ENCODE measurements around the gene KCNE3. TPM values are rescaled to one million over a fixed set of nuclear protein-coding genes. Genes with fewer than 3 reads are reported as not detected.

KCNE3 gene
- total and polyA plus RNA-seq, 9 donors, result 3.1 to 19.9 (median 16.0) TPM

DNA sequence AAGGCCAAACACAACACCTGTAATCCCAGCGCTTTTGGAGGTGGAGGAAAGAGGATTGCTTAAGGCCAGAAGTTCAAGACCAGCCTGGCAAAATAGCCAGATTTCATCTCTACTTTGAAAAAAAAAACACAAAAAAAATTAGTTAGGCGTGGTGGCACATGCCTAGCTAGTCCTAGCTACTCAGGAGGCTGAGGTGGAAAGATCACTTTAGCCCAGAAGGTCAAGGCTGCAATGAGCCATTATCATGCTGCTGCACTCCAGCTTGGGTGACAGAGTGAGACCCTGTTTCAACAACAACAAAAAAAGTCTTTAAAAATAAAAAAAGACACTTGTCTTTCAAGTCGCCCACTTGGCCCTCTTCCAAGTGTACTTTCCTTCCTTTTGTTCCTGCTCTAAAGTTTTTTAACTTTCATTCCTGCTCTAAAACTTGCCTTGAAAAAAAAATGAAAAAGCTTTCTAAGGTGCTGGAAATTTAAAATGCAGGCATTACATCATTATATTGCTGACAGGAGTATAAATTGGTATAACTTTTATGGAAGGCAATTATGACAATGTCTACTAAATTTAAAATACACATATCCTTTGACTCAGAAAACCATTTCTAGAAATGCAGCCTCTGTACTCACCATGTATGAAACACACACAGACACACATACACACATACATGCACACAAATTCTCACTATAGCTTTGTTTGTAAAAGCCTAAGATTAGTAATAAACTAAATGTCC lies 13.5 kb upstream of the KCNE3 start:
- WGBS, 3 donors, result 51 to 63% (median 51%) methylated on average over 3 of the region's 3 CpGs
- Histone ChIP-seq H3K27ac (no peak overlapping the region), H3K9me3 (no peaks in the 10 kb centered on the region), H3K4me3 (no peak overlapping the region), H3K27me3 (no peaks in the 10 kb centered on the region), H3K36me3 (no peaks in the 10 kb centered on the region), H3K4me1 (ENCODE audit: insufficient read depth) (peaks cover 4% of the 10 kb centered on the region)
- TF ChIP-seq POLR2A (IDR thresholded peaks at IDR 0.05), result no peak
- TF ChIP-seq, protein P1, sequence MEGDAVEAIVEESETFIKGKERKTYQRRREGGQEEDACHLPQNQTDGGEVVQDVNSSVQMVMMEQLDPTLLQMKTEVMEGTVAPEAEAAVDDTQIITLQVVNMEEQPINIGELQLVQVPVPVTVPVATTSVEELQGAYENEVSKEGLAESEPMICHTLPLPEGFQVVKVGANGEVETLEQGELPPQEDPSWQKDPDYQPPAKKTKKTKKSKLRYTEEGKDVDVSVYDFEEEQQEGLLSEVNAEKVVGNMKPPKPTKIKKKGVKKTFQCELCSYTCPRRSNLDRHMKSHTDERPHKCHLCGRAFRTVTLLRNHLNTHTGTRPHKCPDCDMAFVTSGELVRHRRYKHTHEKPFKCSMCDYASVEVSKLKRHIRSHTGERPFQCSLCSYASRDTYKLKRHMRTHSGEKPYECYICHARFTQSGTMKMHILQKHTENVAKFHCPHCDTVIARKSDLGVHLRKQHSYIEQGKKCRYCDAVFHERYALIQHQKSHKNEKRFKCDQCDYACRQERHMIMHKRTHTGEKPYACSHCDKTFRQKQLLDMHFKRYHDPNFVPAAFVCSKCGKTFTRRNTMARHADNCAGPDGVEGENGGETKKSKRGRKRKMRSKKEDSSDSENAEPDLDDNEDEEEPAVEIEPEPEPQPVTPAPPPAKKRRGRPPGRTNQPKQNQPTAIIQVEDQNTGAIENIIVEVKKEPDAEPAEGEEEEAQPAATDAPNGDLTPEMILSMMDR (IDR thresholded peaks at IDR 0.05), result no peak
- no peak for DNase-seq
- intact Hi-C loops (cut with DNase I), result no loop called here

DNA sequence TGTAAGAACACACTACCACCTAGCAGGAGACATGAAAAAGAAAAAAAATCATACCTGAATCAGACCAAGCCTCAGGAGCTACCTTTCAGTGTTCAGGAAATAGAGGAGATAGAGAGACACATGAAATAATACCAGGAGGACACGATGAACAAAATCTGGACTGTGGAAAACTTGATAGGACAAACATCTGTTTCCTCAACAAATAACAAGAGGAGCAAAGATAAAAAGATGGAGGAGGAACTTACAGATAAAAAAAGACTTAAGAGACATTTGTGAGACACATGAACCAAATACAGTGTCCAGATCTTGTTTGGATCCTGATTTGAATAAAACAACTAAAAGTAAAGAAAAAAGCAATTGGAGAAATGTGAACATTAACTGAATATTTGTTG lies 12.4 kb upstream of the KCNE3 start:
- 1 to 4% (median 2%) methylated on average over 1 of the region's 1 CpG for WGBS, 3 donors
- intact Hi-C loops (cut with DNase I), result no loop called here
- no peaks in the 10 kb centered on the region for H3K27me3 ChIP-seq
- H3K4me3 ChIP-seq, result no peak overlapping the region
- TF ChIP-seq POLR2A (IDR thresholded peaks at IDR 0.05), result no peak
- no peak for TF ChIP-seq EP300 (IDR thresholded peaks at IDR 0.05)
- TF ChIP-seq, protein P1 (IDR thresholded peaks at IDR 0.05), result no peak
- no peak for DNase-seq
- H3K4me1 ChIP-seq (ENCODE audit: insufficient read depth), result peaks cover 8% of the 10 kb centered on the region
- H3K9me3 ChIP-seq, result no peaks in the 10 kb centered on the region
- no peaks in the 10 kb centered on the region for H3K36me3 ChIP-seq
- no peak overlapping the region for H3K27ac ChIP-seq

DNA sequence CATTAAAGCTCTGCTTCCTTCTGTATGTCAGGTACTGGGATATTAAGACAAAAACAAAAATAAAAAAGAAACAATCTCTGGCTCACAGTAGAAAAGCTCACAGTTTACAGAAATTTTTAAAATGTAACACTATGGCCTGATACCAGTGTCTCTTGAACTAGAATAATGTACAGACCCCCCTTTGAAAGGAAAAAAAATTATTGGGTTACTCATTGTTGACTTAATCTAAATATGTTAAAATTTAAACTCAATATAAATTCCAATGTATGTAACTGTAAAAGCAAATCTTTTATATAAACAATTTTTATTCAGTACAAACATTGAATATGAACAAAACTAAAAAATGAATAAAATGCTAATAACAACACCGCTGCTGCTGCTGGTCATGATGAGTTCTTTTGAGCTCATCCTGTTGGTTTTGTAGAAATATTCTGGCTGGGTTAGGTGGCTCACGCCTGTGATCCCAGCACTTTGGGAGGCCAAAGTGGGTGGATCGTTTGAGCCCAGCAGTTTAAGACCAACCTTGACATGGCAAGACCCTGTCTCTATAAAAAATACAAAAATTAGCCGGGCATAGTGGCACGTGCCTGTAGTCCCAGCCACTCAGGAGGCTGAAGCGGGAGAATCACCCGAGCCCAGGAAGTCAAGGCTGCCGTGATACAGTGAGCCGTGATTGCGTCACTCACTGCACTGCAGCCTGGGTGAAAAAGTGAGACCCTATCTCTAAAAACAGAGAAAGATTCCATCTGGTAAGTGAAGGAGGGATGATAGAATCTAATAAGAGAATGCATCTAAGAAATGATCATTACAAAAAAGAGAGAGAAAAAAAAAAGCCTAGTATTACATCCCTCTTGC lies 11.8 kb upstream of the KCNE3 start:
- no peak overlapping the region for H3K27ac ChIP-seq
- intact Hi-C loops (cut with DNase I), result no loop called here
- peak in 4 of 5 donors; percentile 47 to 66 (median 57) for DNase-seq
- no peaks in the 10 kb centered on the region for H3K27me3 ChIP-seq
- no peaks in the 10 kb centered on the region for H3K9me3 ChIP-seq
- H3K36me3 ChIP-seq, result no peaks in the 10 kb centered on the region
- TF ChIP-seq, protein P1 (IDR thresholded peaks at IDR 0.05), result no peak
- TF ChIP-seq POLR2A (IDR thresholded peaks at IDR 0.05) (no peak), EP300 (IDR thresholded peaks at IDR 0.05) (no peak)
- H3K4me3 ChIP-seq, result no peak overlapping the region
- 17 to 44% (median 19%) methylated on average over 10 of the region's 10 CpGs for WGBS, 3 donors
- peaks cover 12% of the 10 kb centered on the region for H3K4me1 ChIP-seq (ENCODE audit: insufficient read depth)

DNA sequence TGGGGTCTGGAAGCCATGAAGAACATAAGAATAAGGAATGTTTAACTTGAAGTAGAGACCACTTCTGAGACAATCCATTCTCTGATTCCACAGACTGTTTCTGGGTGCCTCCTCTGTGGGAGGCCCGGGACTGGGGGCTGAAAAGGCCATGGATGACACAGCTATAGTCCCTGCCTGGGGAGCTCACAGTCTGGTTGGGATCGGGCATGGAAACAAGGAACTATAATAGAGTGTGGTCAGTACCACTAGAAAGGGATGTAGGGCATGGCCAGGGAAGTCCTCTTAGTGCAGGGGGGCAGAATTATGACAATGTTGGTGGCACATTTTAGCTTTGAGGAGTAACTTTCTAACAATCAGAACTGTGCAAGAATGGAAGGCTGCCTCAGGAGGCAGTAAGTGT lies 9.2 kb upstream of the KCNE3 start:
- H3K27ac ChIP-seq, result no peak overlapping the region
- H3K4me3 ChIP-seq, result no peak overlapping the region
- DNase-seq, result no peak
- TF ChIP-seq EP300 (IDR thresholded peaks at IDR 0.05) (no peak), POLR2A (IDR thresholded peaks at IDR 0.05) (no peak)
- TF ChIP-seq, protein P1 (IDR thresholded peaks at IDR 0.05), result no peak
- H3K36me3 ChIP-seq, result no peaks in the 10 kb centered on the region
- 71 to 86% (median 85%) methylated on average over 2 of the region's 2 CpGs for WGBS, 3 donors
- no peaks in the 10 kb centered on the region for H3K9me3 ChIP-seq
- peaks cover 12% of the 10 kb centered on the region for H3K4me1 ChIP-seq (ENCODE audit: insufficient read depth)
- intact Hi-C loops (cut with DNase I), result no loop called here
- H3K27me3 ChIP-seq, result no peaks in the 10 kb centered on the region
